Lower leg skin (tissue), 3 donors: Measurements from ENCODE around the gene C11orf21.

Experiments used
- POLR2A ChIP-seq, 2 donors: fragments of 450-650 bp; IDR thresholded peaks; one replicate each; pipeline ENCODE4 v1.6.1; 2016 to 2017; ENCODE audit warnings: antibody characterized with exemption in 2 of 2, mild to moderate bottlenecking in 1 of 2, moderate library complexity in 1 of 2
- TF ChIP-seq, protein P1 (sequence below), 3 donors: fragments of 450-650 bp; IDR thresholded peaks; one replicate each; pipeline ENCODE4 v1.5.1; 2016; ENCODE audit warnings: antibody characterized with exemption in 3 of 3, mild to moderate bottlenecking in 3 of 3, moderate library complexity in 2 of 3

DNA sequence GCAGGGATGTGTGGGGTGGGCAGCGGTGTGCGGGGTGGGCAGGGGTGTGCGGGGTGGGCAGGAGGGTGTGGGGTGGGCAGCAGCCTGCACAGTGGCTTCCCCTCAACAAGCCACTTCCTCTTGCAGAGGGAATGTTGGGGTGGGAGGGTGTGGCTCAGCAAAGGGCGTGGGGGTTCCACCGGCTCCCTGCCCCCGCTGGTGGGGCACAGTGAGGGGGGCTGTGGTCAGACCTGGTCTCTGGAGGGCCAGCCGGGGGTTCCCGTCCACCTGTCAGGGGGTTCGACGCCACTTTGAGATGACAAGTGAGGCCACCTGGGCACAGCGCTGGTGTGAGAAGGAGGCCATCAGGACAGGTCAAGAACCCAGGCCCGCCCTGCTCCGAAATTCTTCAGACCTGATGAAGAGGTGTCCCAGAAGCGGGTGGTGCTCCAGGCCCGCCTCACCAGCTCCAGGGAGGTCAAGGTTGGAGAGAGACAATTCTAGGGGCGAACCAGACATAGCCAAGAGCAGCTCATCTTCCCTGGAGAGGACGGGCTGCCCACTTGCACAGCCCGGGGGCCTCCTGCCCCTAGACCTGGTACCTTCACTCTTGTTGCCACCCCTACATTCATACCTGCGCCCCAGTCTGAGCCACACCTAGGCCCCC, 1.3 kb downstream of the C11orf21 start:
- TF ChIP-seq, protein P1, sequence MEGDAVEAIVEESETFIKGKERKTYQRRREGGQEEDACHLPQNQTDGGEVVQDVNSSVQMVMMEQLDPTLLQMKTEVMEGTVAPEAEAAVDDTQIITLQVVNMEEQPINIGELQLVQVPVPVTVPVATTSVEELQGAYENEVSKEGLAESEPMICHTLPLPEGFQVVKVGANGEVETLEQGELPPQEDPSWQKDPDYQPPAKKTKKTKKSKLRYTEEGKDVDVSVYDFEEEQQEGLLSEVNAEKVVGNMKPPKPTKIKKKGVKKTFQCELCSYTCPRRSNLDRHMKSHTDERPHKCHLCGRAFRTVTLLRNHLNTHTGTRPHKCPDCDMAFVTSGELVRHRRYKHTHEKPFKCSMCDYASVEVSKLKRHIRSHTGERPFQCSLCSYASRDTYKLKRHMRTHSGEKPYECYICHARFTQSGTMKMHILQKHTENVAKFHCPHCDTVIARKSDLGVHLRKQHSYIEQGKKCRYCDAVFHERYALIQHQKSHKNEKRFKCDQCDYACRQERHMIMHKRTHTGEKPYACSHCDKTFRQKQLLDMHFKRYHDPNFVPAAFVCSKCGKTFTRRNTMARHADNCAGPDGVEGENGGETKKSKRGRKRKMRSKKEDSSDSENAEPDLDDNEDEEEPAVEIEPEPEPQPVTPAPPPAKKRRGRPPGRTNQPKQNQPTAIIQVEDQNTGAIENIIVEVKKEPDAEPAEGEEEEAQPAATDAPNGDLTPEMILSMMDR (IDR thresholded peaks at IDR 0.05) = no peak
- TF ChIP-seq POLR2A (IDR thresholded peaks at IDR 0.05) = no peak
